Left lung (tissue), 10 donors: ENCODE results near the gene DCTN3. TPM values are rescaled to one million over a fixed set of nuclear protein-coding genes. Genes with fewer than 3 reads are reported as not detected.
A peak's percentile ranks its signal among the peaks of the same experiment; 100 is the strongest.

Experiments used
- ATAC-seq: fragments of 200-7000 bp; cut with Tn5 transposase; one replicate; pipeline ENCODE4 v1.9.1; 2020; ENCODE audit warnings: moderate library complexity
- DNase-seq, 4 donors: peaks; one replicate each; pipeline ENCODE4 v3.0.0-alpha.2; 2013 to 2020
- H3K27ac ChIP-seq, 2 donors: fragments of 200-600 bp; sonication (generic) in 1 of 2; one replicate each; pipeline versions ENCODE4 v1.5.0 to v1.8.0; 2020 to 2021
- H3K27me3 ChIP-seq, 2 donors: fragments of 200-600 bp; sonication (generic) in 1 of 2; one replicate each; pipeline versions ENCODE4 v1.5.0 to v1.8.0; 2020 to 2021
- H3K36me3 ChIP-seq, 2 donors: fragments of 200-600 bp; sonication (generic) in 1 of 2; one replicate each; pipeline versions ENCODE4 v1.5.0 to v1.8.0; 2020 to 2021
- H3K4me1 ChIP-seq, 2 donors: fragments of 200-600 bp; one replicate each; pipeline ENCODE4 v1.8.0; 2021
- H3K4me3 ChIP-seq, 2 donors: fragments of 200-600 bp; sonication (generic) in 1 of 2; one replicate each; pipeline versions ENCODE4 v1.5.0 to v1.8.0; 2020 to 2021; ENCODE audit warnings: mild to moderate bottlenecking in 1 of 2
- H3K9me3 ChIP-seq, 2 donors: fragments of 200-600 bp; sonication (generic) in 1 of 2; one replicate each; pipeline versions ENCODE4 v1.5.0 to v1.8.0; 2020 to 2021
- intact Hi-C, 2 donors: fragments of 100-400 bp; cut with DNase I; formaldehyde crosslinking; loops; one replicate each; pipeline versions ENCODE4 v1.11.2 to v1.14.2; 2022
- polyA plus RNA-seq, 6 donors: library from polyadenylated mRNA; unstranded; fragments of 120-200 nt; gene quantifications; one replicate each; pipeline ENCODE4 v1.2.1, GENCODE V29; 2013; ENCODE audit not compliant: insufficient read length in 6 of 6
- total RNA-seq, 2 donors: library from RNA; stranded (reverse); fragmentation: NEBNext Ultra II Directional; extraction: Animal tissue kit (Norgen Biotek cat#: 25700); gene quantifications; one replicate each; pipeline ENCODE4 v1.2.1, GENCODE V29; 2021
- TF ChIP-seq, protein P1 (sequence below), 2 donors: fragments of 200-600 bp; sonication (generic) in 1 of 2; IDR thresholded peaks; one replicate each; pipeline versions ENCODE4 v1.5.0 to v1.8.0; 2021; ENCODE audit warnings: antibody characterized with exemption in 2 of 2
- donor health status: DM: no; HTN: yes; CAD: no.
- donor health status: DM: no; HTN: no; CAD: no.

DCTN3 gene
- total and polyA plus RNA-seq, 8 donors, result 69.8 to 111 (median 91.4) TPM

DNA sequence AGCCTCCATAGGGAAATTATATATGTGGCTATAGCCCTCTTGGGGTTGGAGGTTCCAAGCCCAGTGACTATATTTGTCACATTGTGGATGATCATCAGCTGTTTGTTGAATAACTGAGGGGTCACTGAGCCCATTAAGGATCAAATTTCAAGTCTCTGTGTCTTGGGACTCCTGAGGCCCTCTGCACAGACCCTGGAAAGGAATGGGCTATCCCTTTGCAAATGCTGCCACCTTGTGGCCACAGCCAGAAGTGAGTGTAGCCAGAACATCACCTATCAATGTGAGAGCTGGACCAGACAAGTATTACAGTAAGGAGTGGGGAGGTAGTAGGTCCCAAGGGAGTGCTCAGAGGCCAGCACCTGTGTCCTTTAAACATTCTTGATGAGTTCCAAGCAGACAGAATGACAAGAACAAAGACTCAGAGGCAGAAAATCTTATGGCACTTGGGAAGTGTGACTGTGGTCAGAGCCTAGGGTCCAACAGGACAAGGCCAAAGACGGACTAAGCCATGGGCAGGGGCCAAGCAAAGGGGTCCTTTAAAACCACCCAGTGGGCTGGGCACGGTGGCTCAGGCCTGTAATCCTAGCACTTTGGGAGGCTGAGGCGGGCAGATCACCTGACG is 16.6 kb downstream of the DCTN3 start:
- Histone ChIP-seq H3K27me3 (no peaks in the 10 kb centered on the region), H3K9me3 (no peaks in the 10 kb centered on the region), H3K4me1 (no peaks in the 10 kb centered on the region), H3K4me3 (no peak overlapping the region), H3K36me3 (no peaks in the 10 kb centered on the region), H3K27ac (no peak overlapping the region)
- TF ChIP-seq, protein P1, sequence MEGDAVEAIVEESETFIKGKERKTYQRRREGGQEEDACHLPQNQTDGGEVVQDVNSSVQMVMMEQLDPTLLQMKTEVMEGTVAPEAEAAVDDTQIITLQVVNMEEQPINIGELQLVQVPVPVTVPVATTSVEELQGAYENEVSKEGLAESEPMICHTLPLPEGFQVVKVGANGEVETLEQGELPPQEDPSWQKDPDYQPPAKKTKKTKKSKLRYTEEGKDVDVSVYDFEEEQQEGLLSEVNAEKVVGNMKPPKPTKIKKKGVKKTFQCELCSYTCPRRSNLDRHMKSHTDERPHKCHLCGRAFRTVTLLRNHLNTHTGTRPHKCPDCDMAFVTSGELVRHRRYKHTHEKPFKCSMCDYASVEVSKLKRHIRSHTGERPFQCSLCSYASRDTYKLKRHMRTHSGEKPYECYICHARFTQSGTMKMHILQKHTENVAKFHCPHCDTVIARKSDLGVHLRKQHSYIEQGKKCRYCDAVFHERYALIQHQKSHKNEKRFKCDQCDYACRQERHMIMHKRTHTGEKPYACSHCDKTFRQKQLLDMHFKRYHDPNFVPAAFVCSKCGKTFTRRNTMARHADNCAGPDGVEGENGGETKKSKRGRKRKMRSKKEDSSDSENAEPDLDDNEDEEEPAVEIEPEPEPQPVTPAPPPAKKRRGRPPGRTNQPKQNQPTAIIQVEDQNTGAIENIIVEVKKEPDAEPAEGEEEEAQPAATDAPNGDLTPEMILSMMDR (IDR thresholded peaks at IDR 0.05), result peak; percentile 91 to 92
- ATAC-seq (peak; percentile 96), DNase-seq (peak; percentile 70 to 88 (median 78))
- intact Hi-C loops, result loop anchor here in 1 of 2 donors (10.0 kb wide), 2 partner anchors 199 to 269 kb away; no protein-coding TSS in a partner anchor

DNA sequence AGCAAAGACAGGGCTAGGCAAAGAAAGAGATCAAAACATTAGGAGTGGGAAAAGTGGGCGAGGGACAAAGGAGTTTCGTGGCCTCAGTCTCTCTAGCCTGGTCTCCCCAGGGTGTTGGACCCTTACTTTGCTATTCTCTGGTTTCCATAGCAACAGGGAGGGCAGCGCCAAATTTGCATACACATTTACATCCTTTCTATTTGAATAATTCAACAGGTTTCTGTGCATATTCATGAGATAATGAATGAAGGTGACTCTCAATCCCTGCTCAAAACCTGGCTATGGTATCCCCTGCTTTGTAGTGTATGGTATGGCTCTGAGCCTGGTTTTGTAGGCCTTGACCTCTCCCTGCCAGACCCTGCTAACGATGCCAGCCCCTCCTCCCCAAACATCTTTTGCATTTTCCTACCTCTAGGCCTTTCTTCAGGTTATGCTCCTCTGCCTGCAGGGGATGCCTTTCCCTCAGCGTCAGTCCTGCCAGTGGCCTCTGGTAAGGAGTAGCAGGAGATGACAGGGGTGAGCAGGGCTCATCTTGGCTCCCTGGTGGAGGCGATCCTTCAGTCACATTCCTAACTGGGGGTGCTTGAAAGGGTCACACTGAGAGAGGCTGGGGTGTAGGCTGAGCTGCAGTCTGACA is 18.2 kb downstream of the DCTN3 start:
- intact Hi-C loops, result loop anchor here in 1 of 2 donors (10.0 kb wide), 2 partner anchors 197 to 267 kb away; no protein-coding TSS in a partner anchor
- no peaks in the 10 kb centered on the region for H3K27me3 ChIP-seq

DNA sequence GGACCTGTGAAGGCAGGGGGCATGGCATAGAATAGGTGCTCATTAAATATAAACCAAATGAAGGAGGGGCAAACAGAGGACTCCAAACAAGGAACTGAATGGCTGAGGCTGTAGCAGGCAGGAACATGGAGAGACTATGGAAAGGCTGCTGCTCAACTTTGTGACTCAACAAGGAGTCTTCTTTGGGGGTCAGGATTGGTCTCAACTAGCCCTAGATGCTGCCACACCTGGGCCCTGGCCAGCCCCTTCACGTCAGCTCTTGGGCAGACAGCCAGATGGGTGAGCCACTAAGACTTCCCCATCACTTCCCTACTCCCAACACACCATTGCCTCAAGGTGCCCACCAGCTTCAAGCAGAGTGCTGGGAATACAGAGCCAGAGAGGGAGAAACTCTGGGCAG is 19.4 kb downstream of the DCTN3 start:
- DNase-seq (no peak), ATAC-seq (no peak)
- Histone ChIP-seq H3K9me3 (no peaks in the 10 kb centered on the region), H3K27ac (no peak overlapping the region), H3K36me3 (no peaks in the 10 kb centered on the region), H3K4me3 (no peak overlapping the region), H3K27me3 (no peaks in the 10 kb centered on the region), H3K4me1 (no peaks in the 10 kb centered on the region)
- TF ChIP-seq, protein P1 (IDR thresholded peaks at IDR 0.05), result no peak
- intact Hi-C loops, result loop anchor here in 1 of 2 donors (10.0 kb wide), 2 partner anchors 196 to 266 kb away; no protein-coding TSS in a partner anchor

More for the DNA sequence above, 18.2 kb downstream of the DCTN3 start:
- H3K4me1 ChIP-seq, result no peaks in the 10 kb centered on the region
- H3K9me3 ChIP-seq, result no peaks in the 10 kb centered on the region
- TF ChIP-seq, protein P1 (IDR thresholded peaks at IDR 0.05), result no peak
- DNase-seq (no peak), ATAC-seq (no peak)
- H3K27ac ChIP-seq, result no peak overlapping the region
- no peak overlapping the region for H3K4me3 ChIP-seq
- no peaks in the 10 kb centered on the region for H3K36me3 ChIP-seq

DNA sequence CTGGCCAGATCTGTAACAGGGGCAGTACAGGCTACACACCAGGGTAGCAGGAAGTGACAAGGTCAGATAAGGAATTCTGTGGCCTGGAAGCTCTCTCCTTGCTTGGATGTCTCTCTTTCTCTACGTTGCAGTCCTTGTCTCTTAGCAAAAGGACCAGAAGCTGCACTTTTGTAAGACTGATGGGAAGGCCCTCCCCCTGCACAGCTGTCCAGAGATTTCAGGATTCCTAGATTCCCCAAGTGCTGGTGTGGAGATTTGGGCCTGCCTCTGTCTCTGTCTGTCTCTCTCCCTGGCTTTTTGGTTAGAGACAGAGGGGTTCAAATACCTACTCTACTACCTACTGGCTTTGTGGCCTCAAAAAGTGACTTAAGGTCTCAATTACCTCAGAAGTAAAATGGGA is 20.7 kb downstream of the DCTN3 start:
- Histone ChIP-seq H3K27ac (no peak overlapping the region), H3K27me3 (peaks cover 0 to 3% of the 10 kb centered on the region in 2 donors), H3K4me1 (no peaks in the 10 kb centered on the region), H3K9me3 (no peaks in the 10 kb centered on the region), H3K4me3 (no peak overlapping the region), H3K36me3 (no peaks in the 10 kb centered on the region)
- no peak for DNase-seq
- TF ChIP-seq, protein P1 (IDR thresholded peaks at IDR 0.05), result no peak
- intact Hi-C loops, result no loop called here
- ATAC-seq, result no peak

DNA sequence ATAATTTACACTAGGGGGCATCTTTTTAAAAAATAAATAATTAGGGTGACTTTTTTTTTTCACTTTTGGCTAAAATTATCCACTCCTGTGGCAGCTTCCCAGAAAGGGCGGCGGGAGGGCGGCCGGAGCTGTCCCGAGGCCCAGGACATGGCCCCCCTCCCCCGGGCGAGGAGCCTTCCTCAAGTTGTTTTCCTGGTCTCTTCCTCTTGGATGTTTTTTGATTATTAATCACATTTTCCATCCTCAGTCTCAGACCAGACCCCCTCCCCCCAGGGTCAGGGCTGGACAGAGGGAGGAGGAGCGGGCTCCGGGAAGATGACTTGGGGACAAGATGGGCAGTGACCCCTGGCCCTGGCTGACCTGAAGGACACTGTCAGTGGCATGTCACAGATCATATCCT is 26.1 kb downstream of the DCTN3 start:
- Histone ChIP-seq H3K4me3 (no peak overlapping the region), H3K27ac (no peak overlapping the region), H3K9me3 (no peaks in the 10 kb centered on the region), H3K4me1 (peaks cover 21 to 40% of the 10 kb centered on the region in 2 donors), H3K27me3 (peaks cover 36 to 57% of the 10 kb centered on the region in 2 donors), H3K36me3 (no peaks in the 10 kb centered on the region)
- TF ChIP-seq, protein P1 (IDR thresholded peaks at IDR 0.05), result no peak
- intact Hi-C loops, result loop anchor here in 1 of 2 donors (5.0 kb wide), 1 partner anchor 47 kb away; no protein-coding TSS in a partner anchor
- DNase-seq (no peak), ATAC-seq (no peak)
